Left lung (tissue), 14 donors: ENCODE measurements around the gene CSRP2. TPM values are rescaled to one million over a fixed set of nuclear protein-coding genes. Genes with fewer than 3 reads are reported as not detected.

ENCODE experiments used
- ATAC-seq: fragments of 200-7000 bp; cut with Tn5 transposase; one replicate; pipeline ENCODE4 v1.9.1; 2020; ENCODE audit warnings: moderate library complexity
- DNase-seq, 4 donors: peaks; one replicate each; pipeline ENCODE4 v3.0.0-alpha.2; 2013 to 2020
- H3K27ac ChIP-seq, 2 donors: fragments of 200-600 bp; sonication (generic) in 1 of 2; one replicate each; pipeline versions ENCODE4 v1.5.0 to v1.8.0; 2020 to 2021
- H3K27me3 ChIP-seq, 2 donors: fragments of 200-600 bp; sonication (generic) in 1 of 2; one replicate each; pipeline versions ENCODE4 v1.5.0 to v1.8.0; 2020 to 2021
- H3K36me3 ChIP-seq, 2 donors: fragments of 200-600 bp; sonication (generic) in 1 of 2; one replicate each; pipeline versions ENCODE4 v1.5.0 to v1.8.0; 2020 to 2021
- H3K4me1 ChIP-seq, 2 donors: fragments of 200-600 bp; one replicate each; pipeline ENCODE4 v1.8.0; 2021
- H3K4me3 ChIP-seq, 2 donors: fragments of 200-600 bp; sonication (generic) in 1 of 2; one replicate each; pipeline versions ENCODE4 v1.5.0 to v1.8.0; 2020 to 2021; ENCODE audit warnings: mild to moderate bottlenecking in 1 of 2
- H3K9me3 ChIP-seq, 2 donors: fragments of 200-600 bp; sonication (generic) in 1 of 2; one replicate each; pipeline versions ENCODE4 v1.5.0 to v1.8.0; 2020 to 2021
- intact Hi-C, 2 donors: fragments of 100-400 bp; cut with DNase I; formaldehyde crosslinking; loops; one replicate each; pipeline versions ENCODE4 v1.11.2 to v1.14.2; 2022
- long read RNA-seq, 12 donors: library from polyadenylated mRNA in 2 of 12; unstranded in 2 of 12; transcript quantifications; one replicate each; pipeline ENCODE4 v2.0.0 and lab custom pipeline, GENCODE V29; 2019 to 2026
- polyA plus RNA-seq, 6 donors: library from polyadenylated mRNA; unstranded; fragments of 120-200 nt; gene quantifications; one replicate each; pipeline ENCODE4 v1.2.1, GENCODE V29; 2013; ENCODE audit not compliant: insufficient read length in 6 of 6
- total RNA-seq, 2 donors: library from RNA; stranded (reverse); fragmentation: NEBNext Ultra II Directional; extraction: Animal tissue kit (Norgen Biotek cat#: 25700); gene quantifications; one replicate each; pipeline ENCODE4 v1.2.1, GENCODE V29; 2021
- TF ChIP-seq, protein P1 (sequence below), 2 donors: fragments of 200-600 bp; sonication (generic) in 1 of 2; IDR thresholded peaks; one replicate each; pipeline versions ENCODE4 v1.5.0 to v1.8.0; 2021; ENCODE audit warnings: antibody characterized with exemption in 2 of 2
- donor health status: DM: no; HTN: yes; CAD: no.
- donor health status: DM: no; HTN: no; CAD: no.

Gene CSRP2
- total RNA-seq (10 to 100 TPM; 24.8 to 28.9 TPM), polyA plus RNA-seq (10 to 100 TPM; 21.0 to 26.3 (median 22.2) TPM)
- long read RNA-seq, donor 1, transcript CSRP2-201 (6 exons, 943 nt), result major isoform, 17 of 20 reads
- long read RNA-seq, donor 1, partial matches to known transcripts, result 0 of 20 reads
- long read RNA-seq, donor 1, other reads (novel, unspliced or antisense), result 0 of 20 reads
- long read RNA-seq, donor 2, full-length matches to known transcripts, result 18 of 18 reads
- long read RNA-seq, donor 2, partial matches to known transcripts, result 0 of 18 reads
- long read RNA-seq, donor 2, other reads (novel, unspliced or antisense), result 0 of 18 reads
- long read RNA-seq, donor 3, full-length matches to known transcripts, result 22 of 22 reads
- long read RNA-seq, donor 3, partial matches to known transcripts, result 0 of 22 reads
- long read RNA-seq, donor 3, other reads (novel, unspliced or antisense), result 0 of 22 reads
- long read RNA-seq, donor 4, transcript CSRP2-201 (6 exons, 943 nt), result major isoform, 21 of 25 reads
- long read RNA-seq, donor 4, partial matches to known transcripts, result 1 of 25 reads
- long read RNA-seq, donor 4, other reads (novel, unspliced or antisense), result 1 of 25 reads
- long read RNA-seq, donor 5, full-length matches to known transcripts, result 13 of 13 reads
- long read RNA-seq, donor 5, partial matches to known transcripts, result 0 of 13 reads
- long read RNA-seq, donor 5, other reads (novel, unspliced or antisense), result 0 of 13 reads
- long read RNA-seq, donor 6, full-length matches to known transcripts, result 26 of 26 reads
- long read RNA-seq, donor 6, partial matches to known transcripts, result 0 of 26 reads
- long read RNA-seq, donor 6, other reads (novel, unspliced or antisense), result 0 of 26 reads
- long read RNA-seq, donor 7, transcript CSRP2-201 (6 exons, 943 nt), result major isoform, 8 of 10 reads
- long read RNA-seq, donor 7, partial matches to known transcripts, result 0 of 10 reads
- long read RNA-seq, donor 7, other reads (novel, unspliced or antisense), result 0 of 10 reads
- long read RNA-seq, donor 8, full-length matches to known transcripts, result 7 of 7 reads
- long read RNA-seq, donor 8, partial matches to known transcripts, result 0 of 7 reads
- long read RNA-seq, donor 8, other reads (novel, unspliced or antisense), result 0 of 7 reads
- long read RNA-seq, donor 9, partial matches to known transcripts, result 0 of 1 reads
- long read RNA-seq, donor 9, other reads (novel, unspliced or antisense), result 0 of 1 reads
- long read RNA-seq, donor 10, transcript CSRP2-201 (6 exons, 943 nt), result major isoform, 28 of 32 reads
- long read RNA-seq, donor 10, partial matches to known transcripts, result 0 of 32 reads
- long read RNA-seq, donor 10, other reads (novel, unspliced or antisense), result 1 of 32 reads
- long read RNA-seq, donor 11, full-length matches to known transcripts, result 56 of 61 reads
- long read RNA-seq, donor 11, partial matches to known transcripts, result 5 of 61 reads
- long read RNA-seq, donor 11, other reads (novel, unspliced or antisense), result 0 of 61 reads
- long read RNA-seq, donor 12, full-length matches to known transcripts, result 11 of 11 reads
- long read RNA-seq, donor 12, partial matches to known transcripts, result 0 of 11 reads
- long read RNA-seq, donor 12, other reads (novel, unspliced or antisense), result 0 of 11 reads

DNA sequence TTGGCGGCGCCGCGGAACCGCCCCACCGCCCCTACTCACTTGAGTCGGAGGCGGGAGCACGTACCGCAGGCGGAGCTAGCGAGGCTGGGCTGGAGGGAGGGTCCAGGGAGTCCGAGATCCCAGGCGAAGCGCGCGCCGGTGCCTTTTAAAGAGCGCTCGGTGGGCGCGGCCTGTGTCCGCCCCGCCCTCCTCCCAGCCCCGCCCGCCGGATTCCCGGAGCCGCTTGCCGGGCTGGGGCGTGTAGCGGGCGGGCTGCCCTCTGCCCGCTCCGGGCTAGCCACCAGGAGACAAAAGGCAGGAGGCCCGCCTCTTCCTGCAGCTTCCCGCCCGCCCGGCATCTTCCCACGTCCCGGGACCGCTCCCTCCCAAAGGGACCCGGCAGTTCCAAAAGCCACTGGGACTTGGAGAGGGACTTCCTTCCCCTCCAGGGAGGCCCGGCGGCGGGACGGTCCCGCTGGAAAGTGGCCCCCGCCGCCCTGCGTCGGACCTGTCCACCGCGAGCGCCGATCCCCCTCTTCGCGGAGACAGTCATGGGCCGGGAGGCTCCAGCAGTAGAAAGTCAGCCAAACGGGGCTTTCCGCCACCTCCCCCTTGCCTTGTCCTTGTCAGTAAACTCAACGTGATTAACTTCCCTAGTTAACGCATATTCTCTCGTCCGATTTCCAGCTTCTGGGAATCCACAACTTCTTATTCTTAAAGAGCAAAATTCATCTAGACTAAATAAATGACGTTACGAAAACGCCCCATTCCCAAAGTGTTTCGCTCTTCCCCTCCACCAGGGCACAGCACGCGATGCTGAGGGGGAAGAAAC lies at the start of gene CSRP2:
CSRP2 (minus strand) TSS at position 121 of the 811 bp plus-strand sequence. CDS start 12,759 bp downstream, outside the sequence.
- TF ChIP-seq, protein P1, sequence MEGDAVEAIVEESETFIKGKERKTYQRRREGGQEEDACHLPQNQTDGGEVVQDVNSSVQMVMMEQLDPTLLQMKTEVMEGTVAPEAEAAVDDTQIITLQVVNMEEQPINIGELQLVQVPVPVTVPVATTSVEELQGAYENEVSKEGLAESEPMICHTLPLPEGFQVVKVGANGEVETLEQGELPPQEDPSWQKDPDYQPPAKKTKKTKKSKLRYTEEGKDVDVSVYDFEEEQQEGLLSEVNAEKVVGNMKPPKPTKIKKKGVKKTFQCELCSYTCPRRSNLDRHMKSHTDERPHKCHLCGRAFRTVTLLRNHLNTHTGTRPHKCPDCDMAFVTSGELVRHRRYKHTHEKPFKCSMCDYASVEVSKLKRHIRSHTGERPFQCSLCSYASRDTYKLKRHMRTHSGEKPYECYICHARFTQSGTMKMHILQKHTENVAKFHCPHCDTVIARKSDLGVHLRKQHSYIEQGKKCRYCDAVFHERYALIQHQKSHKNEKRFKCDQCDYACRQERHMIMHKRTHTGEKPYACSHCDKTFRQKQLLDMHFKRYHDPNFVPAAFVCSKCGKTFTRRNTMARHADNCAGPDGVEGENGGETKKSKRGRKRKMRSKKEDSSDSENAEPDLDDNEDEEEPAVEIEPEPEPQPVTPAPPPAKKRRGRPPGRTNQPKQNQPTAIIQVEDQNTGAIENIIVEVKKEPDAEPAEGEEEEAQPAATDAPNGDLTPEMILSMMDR (IDR thresholded peaks at IDR 0.05), result no peak
- intact Hi-C loops, result no loop called here
- no peaks in the 10 kb centered on the region for H3K9me3 ChIP-seq

DNA sequence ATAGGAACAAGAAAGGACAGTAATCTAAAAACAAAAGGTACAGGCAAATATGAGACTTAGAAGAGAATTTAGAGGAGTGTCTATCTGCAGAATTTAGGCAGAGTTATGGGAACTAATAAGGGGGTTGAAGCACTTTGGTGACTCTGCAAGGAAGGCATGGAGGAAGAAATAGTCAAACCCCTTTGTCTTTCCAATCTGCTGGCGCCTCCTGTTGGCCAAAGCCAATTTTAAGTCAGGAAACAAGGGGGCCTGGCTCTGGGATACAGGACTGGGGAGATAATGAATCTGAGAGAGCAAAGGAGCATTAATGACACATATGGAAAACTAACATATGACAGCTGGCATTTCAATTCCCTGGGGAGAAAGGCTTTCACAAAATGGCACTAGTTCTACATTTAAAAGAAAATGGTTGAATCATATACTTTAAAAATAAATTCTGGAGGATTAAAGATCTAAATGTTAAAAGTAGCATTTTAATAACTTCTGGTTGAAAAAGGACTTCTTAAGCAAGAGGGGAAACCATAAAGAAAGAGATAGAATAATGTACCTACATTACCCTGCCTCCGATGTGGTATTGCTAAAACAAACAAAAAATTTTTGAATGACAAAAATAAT lies 48.5 kb upstream of the CSRP2 start:
- no peak for ATAC-seq
- DNase-seq, result no peak

More for the DNA sequence above, at the start of gene CSRP2:
- Histone ChIP-seq H3K36me3 (no peaks in the 10 kb centered on the region), H3K4me1 (peaks cover 0 to 21% of the 10 kb centered on the region in 2 donors), H3K27me3 (peaks cover 0 to 46% of the 10 kb centered on the region in 2 donors), H3K27ac (peak within 1 kb of the TSS; percentile 84 to 85), H3K4me3 (peak within 1 kb of the TSS; percentile 52 to 68)
- DNase-seq, result peak; percentile 74 to 95 (median 90)
- ATAC-seq, result peak; percentile 98

DNA sequence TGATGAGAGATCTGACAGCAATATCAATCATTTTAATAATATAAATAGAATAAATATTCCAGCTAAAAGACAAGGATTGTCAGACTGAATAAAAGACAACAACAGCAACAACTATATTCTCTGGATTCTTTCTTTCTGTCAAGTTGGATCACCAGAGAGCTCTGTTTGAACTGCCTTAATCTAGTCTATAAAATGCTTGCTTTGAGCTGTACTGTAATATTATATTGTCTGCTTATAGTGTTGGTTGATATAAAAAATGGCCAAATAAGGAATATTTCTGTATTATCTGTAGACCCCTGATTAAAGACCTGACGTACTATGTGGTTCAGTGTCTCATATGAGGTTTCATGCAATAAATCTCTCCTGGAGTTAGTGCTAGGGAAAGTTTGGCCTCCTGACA lies 46.3 kb upstream of the CSRP2 start:
- TF ChIP-seq, protein P1 (IDR thresholded peaks at IDR 0.05), result no peak
- H3K36me3 ChIP-seq, result no peaks in the 10 kb centered on the region
- H3K27ac ChIP-seq, result no peak overlapping the region
- H3K4me3 ChIP-seq, result no peak overlapping the region
- no peak for ATAC-seq
- H3K4me1 ChIP-seq, result no peaks in the 10 kb centered on the region
- H3K27me3 ChIP-seq, result no peaks in the 10 kb centered on the region
- no peak for DNase-seq
- H3K9me3 ChIP-seq, result no peaks in the 10 kb centered on the region
- intact Hi-C loops, result no loop called here

More for the DNA sequence above, 48.5 kb upstream of the CSRP2 start:
- no peaks in the 10 kb centered on the region for H3K4me1 ChIP-seq
- H3K27me3 ChIP-seq, result no peaks in the 10 kb centered on the region
- TF ChIP-seq, protein P1 (IDR thresholded peaks at IDR 0.05), result no peak
- peaks cover 0 to 3% of the 10 kb centered on the region in 2 donors for H3K9me3 ChIP-seq
- no peak overlapping the region for H3K4me3 ChIP-seq
- no peaks in the 10 kb centered on the region for H3K36me3 ChIP-seq
- intact Hi-C loops, result no loop called here
- no peak overlapping the region for H3K27ac ChIP-seq

DNA sequence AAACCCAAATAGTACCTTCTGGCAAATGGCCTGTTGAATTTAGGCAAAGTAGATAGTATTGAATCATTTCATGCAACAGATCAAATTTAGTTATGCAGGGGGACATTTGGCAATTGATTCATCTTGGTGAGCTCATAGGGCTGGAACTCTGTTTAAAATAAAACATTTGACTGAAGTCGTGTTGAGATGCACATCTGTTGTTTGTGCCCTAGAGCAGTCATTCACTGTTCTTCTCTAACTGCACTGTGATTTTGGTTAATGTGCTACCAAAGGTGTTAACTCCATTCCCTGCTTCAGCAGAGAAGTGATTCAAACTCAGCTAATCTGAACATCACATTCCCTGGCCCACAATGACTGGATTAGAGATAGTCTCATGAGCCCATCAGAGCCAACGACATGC lies 44.0 kb upstream of the CSRP2 start:
- Histone ChIP-seq H3K27me3 (no peaks in the 10 kb centered on the region), H3K9me3 (no peaks in the 10 kb centered on the region), H3K36me3 (no peaks in the 10 kb centered on the region), H3K4me1 (no peaks in the 10 kb centered on the region), H3K4me3 (no peak overlapping the region), H3K27ac (no peak overlapping the region)
- TF ChIP-seq, protein P1 (IDR thresholded peaks at IDR 0.05), result no peak
- DNase-seq, result no peak
- ATAC-seq, result no peak
- intact Hi-C loops, result no loop called here
